ENCODE data around the gene STAT3. TPM values are rescaled to one million over a fixed set of nuclear protein-coding genes. Genes with fewer than 3 reads are reported as not detected.
"Not testable (repeated sequence)": the region's sequence is repeated elsewhere in the genome, so short reads cannot be mapped to it uniquely, and the experiment has no call there.

Gene STAT3
- total RNA-seq, 2 donors from 2014 or later = 79.4 to 99.5 TPM

DNA sequence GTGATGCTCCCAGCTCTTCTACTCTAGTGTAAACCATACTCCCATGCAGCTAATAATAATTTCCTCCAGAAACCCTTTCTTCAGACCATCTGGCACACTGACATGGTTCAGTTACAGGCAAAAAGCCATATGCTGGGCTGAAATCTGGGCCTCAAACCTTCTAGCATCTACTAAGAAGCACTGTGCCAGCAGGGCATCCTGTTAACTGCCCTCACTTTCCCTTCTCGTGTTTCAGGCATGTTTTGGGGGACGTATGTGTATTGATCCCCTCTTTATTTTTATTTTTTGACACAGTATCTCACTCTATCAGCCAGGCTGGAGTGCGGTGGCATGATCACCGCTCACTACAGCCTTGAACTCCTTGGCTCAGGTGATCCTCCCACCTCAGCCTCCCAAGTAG, 66.7 kb downstream of the STAT3 start:
- TF ChIP-seq, protein P1, sequence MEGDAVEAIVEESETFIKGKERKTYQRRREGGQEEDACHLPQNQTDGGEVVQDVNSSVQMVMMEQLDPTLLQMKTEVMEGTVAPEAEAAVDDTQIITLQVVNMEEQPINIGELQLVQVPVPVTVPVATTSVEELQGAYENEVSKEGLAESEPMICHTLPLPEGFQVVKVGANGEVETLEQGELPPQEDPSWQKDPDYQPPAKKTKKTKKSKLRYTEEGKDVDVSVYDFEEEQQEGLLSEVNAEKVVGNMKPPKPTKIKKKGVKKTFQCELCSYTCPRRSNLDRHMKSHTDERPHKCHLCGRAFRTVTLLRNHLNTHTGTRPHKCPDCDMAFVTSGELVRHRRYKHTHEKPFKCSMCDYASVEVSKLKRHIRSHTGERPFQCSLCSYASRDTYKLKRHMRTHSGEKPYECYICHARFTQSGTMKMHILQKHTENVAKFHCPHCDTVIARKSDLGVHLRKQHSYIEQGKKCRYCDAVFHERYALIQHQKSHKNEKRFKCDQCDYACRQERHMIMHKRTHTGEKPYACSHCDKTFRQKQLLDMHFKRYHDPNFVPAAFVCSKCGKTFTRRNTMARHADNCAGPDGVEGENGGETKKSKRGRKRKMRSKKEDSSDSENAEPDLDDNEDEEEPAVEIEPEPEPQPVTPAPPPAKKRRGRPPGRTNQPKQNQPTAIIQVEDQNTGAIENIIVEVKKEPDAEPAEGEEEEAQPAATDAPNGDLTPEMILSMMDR (IDR thresholded peaks at IDR 0.05) = no peak
- no peak for TF ChIP-seq POLR2A (IDR thresholded peaks at IDR 0.05)
- no peaks in the 10 kb centered on the region for H3K9me3 ChIP-seq
- intact Hi-C loops (cut with DNase I) = loop anchor here (5.0 kb wide), 1 partner anchor 86 kb away; no protein-coding TSS in a partner anchor
- H3K4me1 ChIP-seq = peaks cover 15% of the 10 kb centered on the region
- H3K36me3 ChIP-seq (replicated peaks in 1 of 2; ENCODE audit: insufficient read depth in 1 of 2, low read depth in 2 of 2) = peaks cover 0 to 45% of the 10 kb centered on the region in 2 donors
- WGBS, 2 donors = 77 to 94% methylated on average over 4 of the region's 4 CpGs
- ATAC-seq (no peak), DNase-seq (no peak)
- no peaks in the 10 kb centered on the region for H3K27me3 ChIP-seq
- no peak overlapping the region for H3K27ac ChIP-seq
- no peak overlapping the region for H3K4me3 ChIP-seq

DNA sequence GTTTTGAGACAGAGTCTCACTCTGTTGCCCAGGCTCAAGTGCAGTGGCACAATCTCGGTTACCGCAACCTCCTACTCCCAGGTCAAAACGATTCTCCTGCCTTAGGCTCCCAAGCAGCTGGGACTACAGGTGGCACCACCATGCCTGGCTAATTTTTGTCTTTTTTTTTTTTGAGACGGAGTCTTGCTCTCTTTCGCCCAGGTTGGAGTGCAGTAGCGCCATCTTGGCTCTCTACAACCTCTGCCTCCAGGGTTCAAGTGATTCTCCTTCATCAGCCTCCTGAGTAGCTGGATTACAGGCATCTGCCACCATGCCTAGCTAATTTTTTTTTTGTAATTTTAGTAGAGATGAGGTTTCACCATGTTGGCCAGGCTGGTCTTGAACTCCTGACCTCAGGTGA, 70.3 kb downstream of the STAT3 start:
- Histone ChIP-seq H3K4me1 (peaks cover 14% of the 10 kb centered on the region), H3K27ac (peak overlapping the region in 1 of 4 donors; percentile 22), H3K36me3 (replicated peaks in 1 of 2; ENCODE audit: insufficient read depth in 1 of 2, low read depth in 2 of 2) (peaks cover 0 to 44% of the 10 kb centered on the region in 2 donors)
- H3K27me3 ChIP-seq, H3K4me3 ChIP-seq, ATAC-seq, H3K9me3 ChIP-seq, DNase-seq: not testable (repeated sequence)
- 88 to 92% methylated on average over 6 of the region's 6 CpGs for WGBS, 2 donors
- intact Hi-C loops (cut with DNase I) = loop anchor here (10.0 kb wide), 1 partner anchor 197 kb away; no protein-coding TSS in a partner anchor

DNA sequence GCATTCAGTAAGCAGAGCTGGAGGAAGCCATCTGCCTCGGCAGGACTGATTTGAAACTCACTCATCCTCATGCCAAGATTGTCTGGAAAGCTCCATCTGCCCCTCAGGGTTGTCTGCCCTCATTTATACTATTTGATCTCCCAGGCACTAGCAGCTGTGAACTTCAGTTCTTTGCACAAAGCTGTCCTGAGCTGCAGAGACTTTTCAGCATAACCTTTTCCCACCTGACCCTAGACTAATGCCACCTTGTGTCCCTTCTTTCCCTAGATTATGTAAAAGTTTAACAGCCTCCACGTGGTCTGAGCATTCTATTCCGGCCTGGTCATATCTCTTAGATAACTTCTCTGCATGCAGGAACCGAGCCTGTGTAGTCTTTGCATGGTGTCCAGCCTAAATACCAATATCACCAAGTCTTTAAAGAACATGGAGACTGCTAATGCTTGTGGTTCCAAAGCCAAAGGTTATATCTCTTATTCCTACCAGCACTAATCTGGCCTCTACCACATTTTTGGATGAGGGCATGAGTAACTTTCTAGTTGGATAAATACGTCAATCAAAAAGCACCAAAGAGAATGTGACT, 70.9 kb downstream of the STAT3 start:
- WGBS, 2 donors = 21 to 33% methylated on average over 5 of the region's 5 CpGs
- H3K36me3 ChIP-seq (replicated peaks in 1 of 2; ENCODE audit: insufficient read depth in 1 of 2, low read depth in 2 of 2) = peaks cover 0 to 42% of the 10 kb centered on the region in 2 donors
- intact Hi-C loops (cut with DNase I) = loop anchor here (10.0 kb wide), 1 partner anchor 197 kb away; no protein-coding TSS in a partner anchor
- TF ChIP-seq, protein P1 (IDR thresholded peaks at IDR 0.05) = peak in 1 of 7 experiments; percentile 17
- TF ChIP-seq POLR2A (IDR thresholded peaks at IDR 0.05) = no peak
- DNase-seq (peak in 2 of 4 donors; percentile 36 to 43), ATAC-seq (peak; percentile 41)
- no peaks in the 10 kb centered on the region for H3K9me3 ChIP-seq
- H3K4me1 ChIP-seq = peaks cover 17% of the 10 kb centered on the region
- no peak overlapping the region for H3K4me3 ChIP-seq
- no peaks in the 10 kb centered on the region for H3K27me3 ChIP-seq
- peak overlapping the region in 1 of 4 donors; percentile 22 for H3K27ac ChIP-seq

DNA sequence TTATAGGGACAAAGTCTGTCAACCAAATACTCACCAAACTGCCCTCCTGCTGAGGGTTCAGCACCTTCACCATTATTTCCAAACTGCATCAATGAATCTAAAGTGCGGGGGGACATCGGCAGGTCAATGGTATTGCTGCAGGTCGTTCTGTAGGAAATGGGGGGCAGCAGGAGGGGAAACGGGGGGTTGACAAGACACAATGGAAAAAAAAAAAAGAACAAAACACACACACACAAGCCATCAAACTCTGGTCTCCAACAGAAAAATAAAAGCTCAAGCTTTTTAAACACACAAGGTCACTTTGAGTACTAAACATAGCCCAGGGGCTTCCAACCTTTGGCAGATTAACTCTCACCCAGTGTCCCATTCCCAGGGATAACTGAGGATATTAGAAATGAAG, 71.5 kb downstream of the STAT3 start:
- Histone ChIP-seq H3K4me3 (no peak overlapping the region), H3K27me3 (no peaks in the 10 kb centered on the region), H3K4me1 (peaks cover 23% of the 10 kb centered on the region), H3K36me3 (replicated peaks in 1 of 2; ENCODE audit: insufficient read depth in 1 of 2, low read depth in 2 of 2) (peaks cover 0 to 38% of the 10 kb centered on the region in 2 donors), H3K9me3 (no peaks in the 10 kb centered on the region), H3K27ac (peak overlapping the region in 1 of 4 donors; percentile 22)
- intact Hi-C loops (cut with DNase I) = loop anchor here (10.0 kb wide), 1 partner anchor 198 kb away; no protein-coding TSS in a partner anchor
- ATAC-seq (no peak), DNase-seq (no peak)
- 84 to 86% methylated on average over 4 of the region's 4 CpGs for WGBS, 2 donors
- TF ChIP-seq, protein P1 (IDR thresholded peaks at IDR 0.05) = no peak
- no peak for TF ChIP-seq POLR2A (IDR thresholded peaks at IDR 0.05)

DNA sequence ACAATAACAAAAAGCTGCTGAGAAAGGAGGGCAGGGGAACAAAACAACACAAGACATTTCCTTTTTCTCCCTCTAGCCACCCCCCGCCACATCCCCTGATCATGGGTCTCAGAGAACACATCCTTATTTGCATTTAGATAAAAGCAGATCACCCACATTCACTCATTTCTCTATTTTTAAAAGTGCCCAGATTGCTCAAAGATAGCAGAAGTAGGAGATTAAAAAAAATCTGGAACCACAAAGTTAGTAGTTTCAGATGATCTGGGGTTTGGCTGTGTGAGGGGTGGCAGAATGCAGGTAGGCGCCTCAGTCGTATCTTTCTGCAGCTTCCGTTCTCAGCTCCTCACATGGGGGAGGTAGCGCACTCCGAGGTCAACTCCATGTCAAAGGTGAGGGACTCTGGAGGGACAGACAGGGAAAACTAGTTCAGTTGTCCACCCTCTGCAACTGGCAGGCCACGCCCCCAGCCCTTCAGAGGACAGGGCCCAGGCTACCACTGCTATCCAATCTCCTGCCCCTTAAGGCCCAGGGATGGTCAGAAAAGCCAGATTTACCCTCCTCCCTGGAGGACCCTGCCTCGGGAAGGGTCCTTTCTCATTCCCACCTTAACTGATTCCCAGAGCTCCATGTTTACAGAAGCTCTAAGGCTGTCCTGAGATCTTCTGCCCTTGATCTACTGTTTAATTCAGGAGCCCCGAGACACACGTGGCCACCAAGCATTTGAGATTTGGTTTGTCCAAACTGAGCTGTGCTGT, 72.7 kb downstream of the STAT3 start:
- no peak for ATAC-seq
- intact Hi-C loops (cut with DNase I) = loop anchor here (10.0 kb wide), 1 partner anchor 199 kb away; no protein-coding TSS in a partner anchor
- peaks cover 30% of the 10 kb centered on the region for H3K4me1 ChIP-seq

More for the DNA sequence above, 72.7 kb downstream of the STAT3 start:
- no peak for DNase-seq
- TF ChIP-seq, protein P1 (IDR thresholded peaks at IDR 0.05) = no peak
- no peak for TF ChIP-seq POLR2A (IDR thresholded peaks at IDR 0.05)
- Histone ChIP-seq H3K36me3 (replicated peaks in 1 of 2; ENCODE audit: insufficient read depth in 1 of 2, low read depth in 2 of 2) (peaks cover 0 to 37% of the 10 kb centered on the region in 2 donors), H3K27me3 (no peaks in the 10 kb centered on the region), H3K9me3 (no peaks in the 10 kb centered on the region), H3K27ac (no peak overlapping the region), H3K4me3 (no peak overlapping the region)
- 79 to 88% methylated on average over 10 of the region's 10 CpGs for WGBS, 2 donors
